HG02798 (cell line): ENCODE data around the gene ASNSD1.

Source experiments
- ATAC-seq: cut with Tn5 transposase; IDR thresholded peaks from one replicate; pipeline ENCODE4 v1.9.1; 2021; ENCODE audit warnings: mild to moderate bottlenecking; ENCODE audit not compliant: unreplicated experiment, poor library complexity

Gene ASNSD1

GRCh38 chr2:189661148-189661956 is at the start of gene ASNSD1:
TSS of gene ASNSD1 (plus strand) at chr2:189661459. CDS start at chr2:189666133, 4,674 bp downstream.
- peak; percentile 97 for ATAC-seq

- no peak for ATAC-seq
Measured at GRCh38 chr2:189613077-189613636, 48.1 kb upstream of the ASNSD1 start.

- ATAC-seq = no peak
Measured at GRCh38 chr2:189613650-189614420, 47.4 kb upstream of the ASNSD1 start.

DNA sequence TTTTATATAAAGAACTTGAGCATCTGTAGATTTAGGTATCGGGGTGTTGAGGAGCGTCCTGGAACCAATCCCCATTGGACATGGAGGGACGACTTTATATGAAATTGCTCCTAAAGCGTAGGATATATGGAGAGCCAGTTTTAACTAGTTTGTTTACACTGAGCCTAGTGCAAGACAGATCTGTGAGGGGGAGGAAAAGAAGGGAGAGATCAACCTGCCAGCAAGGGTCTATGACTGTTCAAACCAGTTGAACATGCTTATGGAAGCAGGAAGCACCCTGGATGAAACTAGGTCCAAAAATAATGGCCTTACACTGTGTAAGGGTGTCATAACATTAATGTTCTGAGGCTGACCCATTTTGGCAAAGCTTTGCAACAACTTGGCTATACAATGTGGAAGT is 46.7 kb upstream of the ASNSD1 start:
- no peak for ATAC-seq

- ATAC-seq = no peak
Measured at GRCh38 chr2:189618197-189618596, 43.1 kb upstream of the ASNSD1 start.

DNA sequence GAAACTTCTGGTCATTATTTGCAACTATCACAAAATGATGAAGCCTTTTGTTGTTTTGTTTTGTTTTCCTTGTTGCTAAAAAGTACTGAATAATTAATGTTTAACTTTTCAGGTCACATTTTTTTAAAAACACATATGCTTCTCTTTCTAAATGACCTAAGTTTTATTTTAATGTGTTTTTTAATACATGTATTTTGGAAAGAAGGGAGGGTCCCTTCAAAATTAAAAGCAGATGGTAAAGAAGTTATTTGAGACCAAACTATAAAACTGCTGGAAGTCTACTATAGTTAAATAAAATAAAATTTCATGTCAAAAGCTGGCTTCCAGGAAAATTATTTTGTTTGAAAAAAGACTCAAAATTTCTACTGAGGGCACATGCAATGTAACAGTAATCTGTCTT is 39.5 kb upstream of the ASNSD1 start:
- no peak for ATAC-seq

DNA sequence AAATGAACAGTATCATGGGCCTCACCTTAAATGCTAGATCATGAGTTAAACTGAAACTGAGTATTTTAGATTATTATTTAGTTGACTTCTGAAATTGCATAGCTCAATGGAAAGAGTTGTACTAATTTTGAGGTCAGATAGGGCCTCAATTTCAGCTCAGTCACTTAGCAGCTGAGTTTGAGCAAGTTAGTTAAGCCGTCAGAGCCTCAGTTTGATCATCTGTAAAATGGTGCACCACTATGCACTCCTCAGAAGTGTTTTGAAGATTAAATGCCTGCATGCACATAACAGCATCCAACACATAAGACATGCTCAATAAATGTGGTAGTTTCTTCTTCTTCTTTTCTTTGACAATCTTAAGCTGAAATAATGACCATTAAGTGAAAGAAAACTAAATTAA is 38.2 kb upstream of the ASNSD1 start:
- no peak for ATAC-seq

DNA sequence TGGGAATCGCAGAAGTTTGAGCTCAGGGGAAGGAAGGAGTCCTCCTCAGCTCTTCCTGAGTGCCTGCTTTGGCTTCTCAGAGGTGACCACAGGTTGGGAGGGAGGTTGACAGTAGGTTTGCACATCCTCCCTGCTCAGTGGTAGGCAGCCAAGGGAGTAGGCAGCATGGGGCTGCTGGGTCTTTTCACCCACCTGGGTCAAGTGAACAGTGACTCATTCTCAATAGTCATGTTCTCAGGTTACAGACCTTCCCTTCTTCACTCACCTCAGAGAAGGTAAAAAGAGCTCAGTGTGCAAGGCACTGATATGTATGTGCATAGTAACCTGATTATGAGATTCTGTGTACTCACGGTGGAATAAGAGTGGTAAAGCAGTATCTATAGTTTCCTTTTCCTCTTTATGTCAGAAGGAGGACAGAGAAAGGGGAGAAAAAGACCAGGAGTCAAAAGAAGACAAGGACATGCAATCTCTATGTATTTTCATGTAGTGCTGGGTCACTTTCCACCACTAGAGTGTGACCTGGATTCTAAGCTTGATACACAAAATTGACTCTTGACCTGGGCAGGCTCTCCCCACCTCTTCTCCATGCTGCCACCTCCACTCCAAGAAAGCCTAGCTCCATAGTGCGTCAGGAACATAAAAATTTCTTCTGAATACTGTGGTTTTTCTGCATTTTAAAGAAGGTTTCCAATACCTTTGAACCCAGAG is 36.5 kb upstream of the ASNSD1 start:
- ATAC-seq = no peak

- ATAC-seq = no peak
Measured at GRCh38 chr2:189625636-189626035, 35.6 kb upstream of the ASNSD1 start.

GRCh38 chr2:189627789-189628188 is 33.5 kb upstream of the ASNSD1 start:
- no peak for ATAC-seq

DNA sequence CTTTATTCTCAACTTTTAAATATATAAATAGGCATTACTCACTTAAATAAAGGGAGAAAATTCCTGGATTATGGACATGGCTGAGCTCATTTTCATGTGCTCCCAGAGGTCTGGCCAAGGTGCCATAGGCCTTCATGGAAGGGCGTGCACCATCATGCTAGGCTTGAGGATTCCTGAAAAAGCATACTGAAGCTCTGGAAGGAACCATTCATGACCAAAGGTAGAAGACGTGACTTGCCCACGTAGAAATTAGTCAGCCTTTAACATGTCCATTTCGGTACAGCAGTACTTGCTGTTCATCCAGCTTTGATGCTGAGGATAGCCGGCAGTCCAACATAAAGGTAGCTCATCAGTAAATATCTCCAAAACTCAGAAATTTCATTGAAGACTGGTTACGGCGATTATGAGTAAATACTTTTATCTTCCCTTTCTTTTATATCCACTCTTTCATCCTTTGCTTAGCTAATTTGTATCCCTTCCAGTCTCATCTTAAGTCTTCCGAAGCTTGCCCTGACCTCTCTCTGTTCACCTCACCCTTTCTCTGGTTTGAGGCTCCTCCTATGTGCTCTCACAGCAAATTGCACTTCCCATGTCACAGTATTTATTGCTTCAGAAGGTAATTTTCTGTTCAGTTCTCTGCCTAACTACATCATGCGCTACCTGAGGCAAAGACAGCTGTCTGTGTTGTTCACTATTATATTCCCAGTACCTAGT is 32.3 kb upstream of the ASNSD1 start:
- ATAC-seq = no peak

DNA sequence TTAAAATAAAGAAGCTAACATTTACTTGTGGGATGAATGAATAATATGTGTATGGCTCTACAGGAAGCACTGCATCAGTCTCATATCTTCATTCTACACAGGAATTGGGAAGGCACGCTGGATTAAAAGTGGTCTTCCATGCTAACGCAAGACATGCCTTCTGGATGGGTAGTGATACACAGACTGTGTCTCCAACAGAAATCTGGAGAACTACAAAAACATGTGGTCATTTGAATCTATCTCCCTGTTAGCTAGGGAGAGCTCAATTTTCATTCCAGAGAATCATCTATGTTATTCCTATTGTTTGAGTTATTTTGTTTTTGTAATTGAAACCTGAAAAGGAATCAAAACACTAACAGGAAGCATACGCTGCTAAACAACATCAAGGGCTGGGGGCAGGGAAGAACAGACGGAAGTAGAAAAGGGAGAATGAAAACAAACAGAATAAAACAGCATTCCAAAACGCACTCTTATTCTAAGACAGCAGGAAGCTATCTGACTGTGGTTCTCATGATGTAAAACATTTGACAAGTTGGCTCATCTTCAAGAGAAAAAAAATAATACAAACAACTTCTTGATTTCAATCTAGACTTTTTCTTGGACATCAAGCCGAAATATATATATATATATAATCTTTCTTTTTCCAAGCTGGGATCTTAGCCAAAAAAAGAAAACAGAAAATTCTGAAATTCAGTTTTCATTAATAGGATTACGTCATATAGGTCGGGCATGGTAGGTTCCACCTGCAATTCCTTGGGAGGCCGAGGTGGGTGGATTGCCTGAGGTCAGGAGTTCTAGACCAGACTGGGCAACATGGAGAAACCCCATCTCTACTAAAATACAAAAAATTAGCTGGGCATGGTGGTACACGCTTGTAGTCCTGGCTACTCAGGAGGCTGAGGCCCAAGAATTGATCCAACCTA is 31.5 kb upstream of the ASNSD1 start:
- no peak for ATAC-seq

DNA sequence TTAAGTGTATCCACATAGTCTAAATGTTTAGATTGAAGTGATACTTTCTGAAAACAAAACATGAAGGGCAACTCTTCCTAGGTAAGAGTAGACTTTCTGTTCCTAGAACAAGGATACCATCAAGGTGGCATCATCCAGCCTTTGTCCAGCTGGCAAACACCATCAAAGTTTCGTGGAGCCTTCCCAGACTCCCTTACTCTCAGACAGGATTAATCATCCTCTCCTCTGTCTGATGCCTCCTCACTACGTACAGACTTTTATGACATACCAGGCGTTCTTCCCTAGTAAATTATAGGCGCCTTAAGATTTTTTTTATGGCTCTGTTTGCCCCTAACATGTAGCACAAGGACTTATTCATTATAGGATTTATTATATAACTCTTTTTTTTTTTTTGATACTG is 29.4 kb upstream of the ASNSD1 start:
- ATAC-seq = no peak

DNA sequence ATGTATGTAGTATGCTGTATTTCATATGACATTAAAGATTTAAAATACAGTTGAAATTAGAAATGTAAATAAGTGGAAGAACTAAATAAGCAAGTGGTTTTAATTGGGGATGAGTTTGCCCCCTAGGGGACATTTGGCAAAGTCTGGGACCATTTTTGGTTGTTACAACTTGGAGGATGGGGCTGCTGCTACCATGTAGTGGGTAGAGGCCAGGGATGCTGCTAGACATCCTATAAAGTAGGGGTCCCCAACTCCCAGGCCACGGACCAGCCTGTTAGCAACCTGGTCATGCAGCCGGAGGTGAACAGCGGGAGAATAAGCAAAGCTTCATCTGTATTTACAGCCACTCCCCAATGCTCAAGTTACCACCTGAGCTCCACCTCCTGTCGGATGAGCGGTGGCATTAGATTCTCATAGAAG is 27.9 kb upstream of the ASNSD1 start:
- ATAC-seq = no peak

DNA sequence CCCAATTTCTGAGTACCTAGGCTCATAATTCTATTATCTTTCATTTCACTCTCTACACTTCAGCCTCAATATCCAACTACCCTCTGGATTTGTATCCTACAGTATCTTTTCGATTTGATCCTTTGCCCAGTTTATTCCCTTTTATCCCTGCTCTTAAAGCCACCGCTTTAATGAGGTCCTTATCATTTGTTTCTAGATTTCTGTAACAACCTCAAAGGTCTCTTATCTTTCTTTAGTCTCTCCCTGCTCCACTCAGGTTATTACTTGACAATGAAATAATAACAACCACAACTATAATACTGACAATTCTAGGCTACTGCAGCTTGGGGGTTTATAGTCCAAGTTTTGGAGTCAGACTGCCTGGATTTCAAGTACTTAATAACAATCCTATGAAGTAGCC is 25.9 kb upstream of the ASNSD1 start:
- ATAC-seq = no peak

GRCh38 chr2:189638301-189639006 is 22.8 kb upstream of the ASNSD1 start:
- ATAC-seq = no peak

DNA sequence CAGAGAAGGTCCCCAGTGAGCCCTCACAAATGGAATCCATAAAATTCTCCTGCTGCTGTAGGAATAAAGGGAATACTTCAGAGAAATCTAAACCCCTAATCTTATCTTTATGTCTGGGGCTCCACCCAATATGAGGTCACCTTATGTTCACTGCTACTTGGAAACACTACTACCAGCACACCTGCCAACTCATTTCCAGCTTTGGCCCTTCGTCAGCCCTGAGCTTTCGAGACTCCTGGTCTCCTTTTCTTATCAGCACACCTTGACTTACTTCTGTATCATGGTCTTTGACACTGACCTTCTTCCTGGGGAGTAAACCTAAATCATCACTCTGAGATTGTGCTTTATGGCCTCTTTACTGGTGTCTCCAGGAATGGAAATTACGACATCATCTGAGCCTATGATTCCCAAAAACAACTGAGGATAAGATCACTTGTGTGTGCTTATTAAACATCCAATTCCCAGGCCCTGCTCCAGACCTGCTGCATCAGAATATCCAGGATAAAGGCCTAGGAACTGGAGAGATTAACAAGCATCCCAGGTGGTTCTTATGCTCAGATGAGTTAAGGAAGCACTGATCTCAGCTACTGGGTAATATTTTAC is 22.2 kb upstream of the ASNSD1 start:
- ATAC-seq = no peak

- ATAC-seq = no peak
Measured at GRCh38 chr2:189641002-189641401, 20.3 kb upstream of the ASNSD1 start.
